Natural killer cell (primary cell): ENCODE data around the gene ARHGAP6. TPM values are rescaled to one million over a fixed set of nuclear protein-coding genes. Genes with fewer than 3 reads are reported as not detected.

Experiments
- ATAC-seq, 3 donors: fragments of 150-1000 bp in 2 of 3; fragments of 200-7000 bp in 1 of 3; cut with Tn5 transposase; 1 replicate in 1 of 3; 2 replicates in 2 of 3; pipeline ENCODE4 v1.10.0; 2021; ENCODE audit warnings: mild to moderate bottlenecking in 2 of 3, moderate library complexity in 2 of 3
- DNase-seq, 2 donors: peaks; one replicate each; pipeline versions ENCODE4 v3.0.0 to v3.0.0-alpha.2; 2013 to 2021; ENCODE audit warnings: mixed read lengths in 1 of 2
- H3K27ac ChIP-seq: one replicate; pipeline ENCODE4 v1.5.1; 2013; ENCODE audit warnings: mild to moderate bottlenecking, low read length
- H3K27me3 ChIP-seq: one replicate; pipeline ENCODE4 v1.6.1; 2013; ENCODE audit warnings: low read length; ENCODE audit not compliant: control insufficient read depth, insufficient read depth
- H3K36me3 ChIP-seq: one replicate; pipeline ENCODE4 v1.6.1; 2013; ENCODE audit warnings: low read length; ENCODE audit not compliant: control insufficient read depth, insufficient read depth
- H3K4me1 ChIP-seq: one replicate; pipeline ENCODE4 v1.6.1; 2013; ENCODE audit warnings: low read length; ENCODE audit not compliant: control insufficient read depth, insufficient read depth
- H3K4me3 ChIP-seq: one replicate; pipeline ENCODE4 v1.5.1; 2013; ENCODE audit warnings: low read length
- H3K9me3 ChIP-seq: one replicate; pipeline ENCODE4 v1.6.1; 2013; ENCODE audit warnings: low read length; ENCODE audit not compliant: control insufficient read depth, insufficient read depth
- H3K27ac Mint-ChIP-seq, 2 donors: one replicate each; pipeline ENCODE4 v1.8.0; 2022; ENCODE audit warnings: mild to moderate bottlenecking in 2 of 2, mixed read lengths in 2 of 2, moderate library complexity in 1 of 2
- H3K27me3 Mint-ChIP-seq, 2 donors: one replicate each; pipeline ENCODE4 v1.8.0; 2022; ENCODE audit warnings: low read depth in 2 of 2, mixed read lengths in 2 of 2
- H3K36me3 Mint-ChIP-seq: one replicate; pipeline ENCODE4 v1.8.0; 2022; ENCODE audit warnings: mixed read lengths
- H3K4me1 Mint-ChIP-seq, 2 donors: one replicate each; pipeline ENCODE4 v1.8.0; 2022; ENCODE audit warnings: mixed read lengths in 2 of 2
- H3K4me3 Mint-ChIP-seq: one replicate; pipeline ENCODE4 v1.8.0; 2022; ENCODE audit warnings: mild to moderate bottlenecking, moderate library complexity, mixed read lengths
- H3K9me3 Mint-ChIP-seq, 2 donors: one replicate each; pipeline ENCODE4 v1.8.0; 2022; ENCODE audit warnings: mixed read lengths in 2 of 2
- WGBS: methylation state at CpG from one replicate; pipeline ENCODE4 v1.1.7; 2013; ENCODE audit warnings: missing lambda C conversion rate; ENCODE audit not compliant: insufficient coverage; 5-methylcytosine and 5-hydroxymethylcytosine counted together
- intact Hi-C: fragments of 100-400 bp; cut with micrococcal nuclease; formaldehyde crosslinking; loops from one replicate; pipeline ENCODE4 v1.14.2; 2022
- total RNA-seq, 4 donors: library from RNA; stranded (reverse); fragments of 120-200 nt in 1 of 4; gene quantifications; one replicate each; pipeline versions ENCODE4 v1.2.3 to v1.2.4, GENCODE V29; 2013 to 2022
- TF ChIP-seq, protein P1 (sequence below): fragments of 200-600 bp; IDR thresholded peaks from one replicate; pipeline ENCODE4 v1.8.0; 2022; ENCODE audit warnings: antibody characterized with exemption

The ARHGAP6 gene
- total RNA-seq, 3 donors from 2014 or later (not counting 1 experiment from before 2014, with no cell fraction given) = 0.32 to 1.9 (median 1.8) TPM

- no peaks in the 10 kb centered on the region for H3K4me1 Mint-ChIP-seq
- no peaks in the 10 kb centered on the region for H3K9me3 Mint-ChIP-seq
- Histone ChIP-seq H3K27me3 (no peaks in the 10 kb centered on the region), H3K36me3 (no peaks in the 10 kb centered on the region), H3K4me1 (no peaks in the 10 kb centered on the region), H3K27ac (no peak overlapping the region), H3K4me3 (no peak overlapping the region), H3K9me3 (no peaks in the 10 kb centered on the region)
- H3K27me3 Mint-ChIP-seq = peaks cover 0 to 1% of the 10 kb centered on the region in 2 donors
- no CpG with 5 or more reads among the region's 2 CpGs for WGBS
- no peak overlapping the region for H3K27ac Mint-ChIP-seq
- no peaks in the 10 kb centered on the region for H3K36me3 Mint-ChIP-seq
- intact Hi-C loops = loop anchor here (10.0 kb wide), 1 partner anchor 411 kb away; no protein-coding TSS in a partner anchor
- DNase-seq (no peak), ATAC-seq (no peak)
- TF ChIP-seq, protein P1, sequence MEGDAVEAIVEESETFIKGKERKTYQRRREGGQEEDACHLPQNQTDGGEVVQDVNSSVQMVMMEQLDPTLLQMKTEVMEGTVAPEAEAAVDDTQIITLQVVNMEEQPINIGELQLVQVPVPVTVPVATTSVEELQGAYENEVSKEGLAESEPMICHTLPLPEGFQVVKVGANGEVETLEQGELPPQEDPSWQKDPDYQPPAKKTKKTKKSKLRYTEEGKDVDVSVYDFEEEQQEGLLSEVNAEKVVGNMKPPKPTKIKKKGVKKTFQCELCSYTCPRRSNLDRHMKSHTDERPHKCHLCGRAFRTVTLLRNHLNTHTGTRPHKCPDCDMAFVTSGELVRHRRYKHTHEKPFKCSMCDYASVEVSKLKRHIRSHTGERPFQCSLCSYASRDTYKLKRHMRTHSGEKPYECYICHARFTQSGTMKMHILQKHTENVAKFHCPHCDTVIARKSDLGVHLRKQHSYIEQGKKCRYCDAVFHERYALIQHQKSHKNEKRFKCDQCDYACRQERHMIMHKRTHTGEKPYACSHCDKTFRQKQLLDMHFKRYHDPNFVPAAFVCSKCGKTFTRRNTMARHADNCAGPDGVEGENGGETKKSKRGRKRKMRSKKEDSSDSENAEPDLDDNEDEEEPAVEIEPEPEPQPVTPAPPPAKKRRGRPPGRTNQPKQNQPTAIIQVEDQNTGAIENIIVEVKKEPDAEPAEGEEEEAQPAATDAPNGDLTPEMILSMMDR = no peak
- H3K4me3 Mint-ChIP-seq = no peak overlapping the region
Observed at GRCh38 chrX:11135564-11136185, 530.0 kb downstream of the ARHGAP6 start.

GRCh38 chrX:11131146-11131545 is 534.6 kb downstream of the ARHGAP6 start:
- H3K27ac Mint-ChIP-seq = no peak overlapping the region
- H3K27ac ChIP-seq = no peak overlapping the region

GRCh38 chrX:11130136-11130535 is 535.6 kb downstream of the ARHGAP6 start:
- TF ChIP-seq, protein P1 = no peak
- no peaks in the 10 kb centered on the region for H3K4me1 Mint-ChIP-seq
- H3K36me3 ChIP-seq = no peaks in the 10 kb centered on the region
- ATAC-seq (no peak), DNase-seq (no peak)
- H3K9me3 ChIP-seq = no peaks in the 10 kb centered on the region
- no peaks in the 10 kb centered on the region for H3K36me3 Mint-ChIP-seq
- H3K4me3 ChIP-seq = no peak overlapping the region
- no peaks in the 10 kb centered on the region for H3K4me1 ChIP-seq
- H3K27me3 ChIP-seq = no peaks in the 10 kb centered on the region
- no peaks in the 10 kb centered on the region for H3K27me3 Mint-ChIP-seq
- H3K4me3 Mint-ChIP-seq = no peak overlapping the region
- no peak overlapping the region for H3K27ac ChIP-seq
- WGBS = 100% methylated on average over 2 of the region's 3 CpGs
- no peak overlapping the region for H3K27ac Mint-ChIP-seq
- intact Hi-C loops = loop anchor here (10.0 kb wide), 1 partner anchor 405 kb away; no protein-coding TSS in a partner anchor
- H3K9me3 Mint-ChIP-seq = no peaks in the 10 kb centered on the region

More at GRCh38 chrX:11131146-11131545, 534.6 kb downstream of the ARHGAP6 start:
- TF ChIP-seq, protein P1 = no peak
- intact Hi-C loops = loop anchor here (10.0 kb wide), 1 partner anchor 406 kb away; no protein-coding TSS in a partner anchor
- H3K4me3 ChIP-seq = no peak overlapping the region
- H3K36me3 ChIP-seq = no peaks in the 10 kb centered on the region
- ATAC-seq = no peak
- H3K9me3 ChIP-seq = no peaks in the 10 kb centered on the region
- H3K27me3 Mint-ChIP-seq = no peaks in the 10 kb centered on the region
- no peaks in the 10 kb centered on the region for H3K4me1 Mint-ChIP-seq
- no peak for DNase-seq
- H3K4me3 Mint-ChIP-seq = no peak overlapping the region
- H3K36me3 Mint-ChIP-seq = no peaks in the 10 kb centered on the region
- H3K9me3 Mint-ChIP-seq = no peaks in the 10 kb centered on the region
- H3K27me3 ChIP-seq = no peaks in the 10 kb centered on the region
- no peaks in the 10 kb centered on the region for H3K4me1 ChIP-seq
